Inferior parietal cortex (tissue), 1 donor: ENCODE data around the gene AP1S1.
"Not testable (repeated sequence)": the region's sequence is repeated elsewhere in the genome, so short reads cannot be mapped to it uniquely, and the experiment has no call there.

ENCODE experiments used
- DNase-seq: peaks from one replicate; pipeline ENCODE4 v3.0.0-alpha.2; 2016; ENCODE audit errors: extremely low spot score

The AP1S1 gene

DNA sequence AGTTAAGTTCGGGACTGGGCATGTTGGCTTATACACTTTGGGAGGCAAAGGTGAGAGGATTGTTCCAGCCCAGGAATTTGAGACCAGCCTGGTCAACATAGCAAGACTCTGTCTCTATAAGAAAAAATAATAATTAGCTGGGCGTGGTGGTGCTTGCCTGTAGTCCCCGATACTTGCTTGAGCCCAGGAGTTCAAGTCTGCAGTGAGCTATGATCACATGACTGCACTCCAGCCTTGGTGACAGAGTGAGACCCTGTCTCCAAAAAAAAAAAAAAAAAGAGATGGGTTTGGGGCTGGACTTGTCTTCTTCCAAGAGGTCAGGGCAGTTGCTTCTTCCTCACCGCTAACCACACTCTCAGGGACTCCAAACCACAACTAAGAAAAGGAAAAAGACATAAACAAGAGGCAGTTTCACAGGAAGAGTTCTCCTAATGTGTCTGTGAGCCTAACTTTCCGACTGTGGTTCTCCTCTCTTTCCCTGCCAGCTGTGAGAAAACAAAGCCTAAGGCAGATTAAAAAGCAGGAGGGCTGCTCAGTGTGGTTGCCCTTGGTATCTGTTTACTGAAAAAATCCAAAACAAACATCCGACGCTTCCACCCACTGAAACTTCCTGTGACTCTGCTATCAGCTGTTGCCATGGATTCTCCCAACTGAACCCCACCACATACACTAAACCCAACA, 29.8 kb upstream of the AP1S1 start:
- no peak for DNase-seq

DNA sequence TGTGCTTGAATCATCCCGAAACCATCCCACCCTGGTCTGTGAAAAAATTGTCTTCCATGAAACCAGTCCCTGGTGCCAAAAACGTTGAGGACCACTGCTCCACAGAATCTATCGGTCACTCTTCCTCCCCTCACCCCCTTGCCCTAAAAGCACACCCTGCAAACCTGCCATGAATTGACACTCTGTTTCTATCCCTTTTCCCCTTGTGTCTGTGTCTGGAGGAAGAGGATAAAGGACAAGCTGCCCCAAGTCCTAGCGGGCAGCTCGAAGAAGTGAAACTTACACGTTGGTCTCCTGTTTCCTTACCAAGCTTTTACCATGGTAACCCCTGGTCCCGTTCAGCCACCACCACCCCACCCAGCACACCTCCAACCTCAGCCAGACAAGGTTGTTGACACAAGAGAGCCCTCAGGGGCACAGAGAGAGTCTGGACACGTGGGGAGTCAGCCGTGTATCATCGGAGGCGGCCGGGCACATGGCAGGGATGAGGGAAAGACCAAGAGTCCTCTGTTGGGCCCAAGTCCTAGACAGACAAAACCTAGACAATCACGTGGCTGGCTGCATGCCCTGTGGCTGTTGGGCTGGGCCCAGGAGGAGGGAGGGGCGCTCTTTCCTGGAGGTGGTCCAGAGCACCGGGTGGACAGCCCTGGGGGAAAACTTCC, 28.2 kb upstream of the AP1S1 start:
- DNase-seq = no peak

- no peak for DNase-seq
Measured at GRCh38 chr7:101126651-101127459, 27.4 kb upstream of the AP1S1 start, which contains the start of gene SERPINE1. SERPINE1 (plus strand) TSS chr7:101127104; CDS start chr7:101128394, 1,290 bp downstream.

GRCh38 chr7:101127460-101128039, 26.7 kb upstream of the AP1S1 start:
- DNase-seq = no peak

GRCh38 chr7:101128040-101128834, 26.0 kb upstream of the AP1S1 start:
- no peak for DNase-seq

DNA sequence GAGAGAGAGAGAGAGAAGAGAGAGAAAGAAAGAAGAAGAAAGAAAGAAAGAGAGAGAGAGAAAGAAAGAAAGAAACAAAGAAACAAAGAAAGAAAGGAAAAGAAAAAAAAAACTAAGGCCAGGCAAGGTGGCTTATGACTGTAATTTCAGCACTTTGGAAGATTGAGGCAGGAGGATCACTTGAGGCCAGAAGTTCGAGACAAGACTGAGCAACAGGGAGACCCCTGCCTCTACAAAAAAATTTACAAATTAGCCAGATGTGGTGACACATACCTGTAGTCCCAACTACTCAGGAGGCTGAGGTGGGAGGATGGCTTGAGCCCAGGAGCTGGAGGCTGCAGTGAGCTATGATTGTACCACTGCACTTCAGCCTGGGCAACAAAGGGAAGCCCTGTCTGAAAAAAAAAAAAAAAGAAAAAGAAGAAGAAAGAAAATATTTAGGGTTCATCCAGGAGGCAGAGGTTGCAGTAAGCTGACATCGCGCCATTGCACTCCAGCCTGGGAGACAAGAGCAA, 24.6 kb upstream of the AP1S1 start:
- no peak for DNase-seq

- DNase-seq = not testable (repeated sequence)
Measured at GRCh38 chr7:101132626-101133600, 21.4 kb upstream of the AP1S1 start.

GRCh38 chr7:101133621-101134398, 20.5 kb upstream of the AP1S1 start:
- no peak for DNase-seq

DNA sequence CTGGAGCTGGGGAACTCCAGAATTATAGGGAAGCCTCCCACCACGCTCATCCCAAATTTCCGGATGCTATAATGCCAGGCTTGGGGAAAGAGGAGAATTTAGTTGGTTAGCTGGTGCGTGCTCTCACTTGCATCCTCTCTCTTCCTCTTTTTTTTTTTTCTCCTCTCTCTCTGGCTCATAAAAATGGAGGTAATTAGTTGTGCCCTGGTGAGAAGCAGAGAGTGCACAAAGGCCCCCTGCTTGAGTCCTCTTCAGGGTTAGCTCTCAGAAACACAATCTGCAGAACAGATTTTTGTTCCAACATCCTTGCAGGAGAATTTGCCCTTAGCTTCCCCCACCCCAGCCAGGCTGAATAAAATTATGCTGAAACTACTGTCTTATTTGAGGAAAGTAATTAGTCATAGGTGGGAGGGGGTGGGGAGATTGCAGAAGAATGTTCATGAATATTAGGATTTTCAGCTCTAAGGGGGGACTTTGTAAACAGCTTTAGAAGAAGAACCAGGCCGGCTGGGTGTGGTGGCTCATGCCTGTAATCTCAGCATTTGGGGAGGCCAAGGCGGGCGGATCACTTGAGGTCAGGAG, 19.8 kb upstream of the AP1S1 start:
- no peak for DNase-seq

- DNase-seq = no peak
Measured at GRCh38 chr7:101137651-101138212, 16.5 kb upstream of the AP1S1 start.

DNA sequence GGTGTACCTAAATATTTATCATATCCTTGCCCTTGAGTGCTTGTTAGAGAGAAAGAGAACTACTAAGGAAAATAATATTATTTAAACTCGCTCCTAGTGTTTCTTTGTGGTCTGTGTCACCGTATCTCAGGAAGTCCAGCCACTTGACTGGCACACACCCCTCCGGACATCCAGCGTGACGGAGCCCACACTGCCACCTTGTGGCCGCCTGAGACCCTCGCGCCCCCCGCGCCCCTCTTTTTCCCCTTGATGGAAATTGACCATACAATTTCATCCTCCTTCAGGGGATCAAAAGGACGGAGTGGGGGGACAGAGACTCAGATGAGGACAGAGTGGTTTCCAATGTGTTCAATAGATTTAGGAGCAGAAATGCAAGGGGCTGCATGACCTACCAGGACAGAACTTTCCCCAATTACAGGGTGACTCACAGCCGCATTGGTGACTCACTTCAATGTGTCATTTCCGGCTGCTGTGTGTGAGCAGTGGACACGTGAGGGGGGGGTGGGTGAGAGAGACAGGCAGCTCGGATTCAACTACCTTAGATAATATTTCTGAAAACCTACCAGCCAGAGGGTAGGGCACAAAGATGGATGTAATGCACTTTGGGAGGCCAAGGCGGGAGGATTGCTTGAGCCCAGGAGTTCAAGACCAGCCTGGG, 15.9 kb upstream of the AP1S1 start:
- DNase-seq = peak; percentile 64

DNA sequence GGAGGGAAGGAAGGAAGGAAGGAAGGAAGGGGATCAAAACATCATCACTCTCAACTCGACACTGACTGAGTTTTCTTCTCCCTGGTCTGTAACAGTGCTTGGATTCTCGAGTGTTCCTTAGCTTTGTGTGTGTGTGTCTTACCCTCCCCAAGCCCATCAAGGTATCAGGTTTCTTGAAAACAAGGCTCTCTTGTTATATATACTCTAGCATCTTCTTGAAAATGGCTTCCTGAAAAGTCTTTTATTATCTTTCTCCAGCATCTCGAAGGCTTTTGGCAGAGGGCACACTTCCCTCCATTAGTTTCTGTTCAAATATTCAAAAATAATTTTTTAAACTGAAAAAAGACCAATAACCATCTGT, 14.0 kb upstream of the AP1S1 start:
- no peak for DNase-seq

DNA sequence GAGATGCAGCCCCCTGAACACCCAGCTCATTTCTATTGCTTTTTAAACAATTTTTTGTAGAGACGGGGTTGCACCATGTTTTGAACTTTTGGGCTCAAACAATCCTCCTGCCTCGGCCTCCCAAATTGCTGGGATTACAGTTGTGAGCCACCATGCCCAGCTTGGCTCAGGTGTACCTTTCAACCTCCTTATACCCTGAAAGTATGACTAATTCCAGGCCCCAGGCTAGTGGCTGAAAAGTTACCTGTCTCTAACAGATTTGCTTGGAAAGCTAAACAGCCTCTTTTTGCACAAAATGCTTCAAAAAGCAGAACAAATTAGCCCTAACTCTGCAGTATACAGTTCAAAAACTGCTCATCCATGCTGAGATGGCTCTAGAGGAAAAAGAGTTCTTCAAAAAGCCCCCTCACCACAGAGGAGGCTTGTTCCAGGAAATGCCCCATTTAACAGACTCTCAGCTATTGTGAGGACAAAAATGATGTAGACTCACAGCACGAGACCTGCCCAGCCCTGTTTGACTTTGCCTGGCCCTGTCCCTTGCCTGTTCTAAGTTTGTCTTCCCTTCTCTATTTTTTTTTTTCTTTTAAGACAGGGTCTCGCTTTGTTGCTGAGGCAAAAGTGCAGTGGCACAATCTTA, 13.4 kb upstream of the AP1S1 start:
- DNase-seq = no peak

- DNase-seq = no peak
Measured at GRCh38 chr7:101151908-101152651, 2.2 kb upstream of the AP1S1 start.

- no peak for DNase-seq
Measured at GRCh38 chr7:101154693-101155102, 422 bp downstream of the AP1S1 start.

- DNase-seq = no peak
Measured at GRCh38 chr7:101155303-101155702, 1.0 kb downstream of the AP1S1 start.

DNA sequence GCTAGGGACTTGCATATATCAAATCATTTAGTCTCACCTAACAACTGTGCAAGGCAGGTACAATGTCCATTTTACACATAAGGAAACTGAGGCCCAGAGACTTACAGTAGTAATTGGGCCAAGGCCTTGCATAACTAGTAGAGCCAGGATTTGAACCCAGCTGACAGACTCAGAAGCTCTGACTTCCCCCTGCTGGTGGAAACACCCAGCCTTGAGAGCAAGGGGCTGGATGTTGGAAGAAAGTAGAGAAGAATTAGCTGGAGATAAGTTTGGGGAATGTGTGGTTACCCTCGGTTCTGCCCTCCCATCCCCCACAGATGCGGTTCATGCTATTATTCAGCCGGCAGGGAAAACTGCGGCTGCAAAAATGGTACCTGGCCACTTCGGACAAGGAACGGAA, 2.0 kb downstream of the AP1S1 start:
- no peak for DNase-seq
